HG03175 (cell line): ENCODE data around the gene DCPS.

Experiments
- ATAC-seq: cut with Tn5 transposase; IDR thresholded peaks from one replicate; pipeline ENCODE4 v1.9.1; 2021; ENCODE audit warnings: mild to moderate bottlenecking, moderate library complexity; ENCODE audit not compliant: unreplicated experiment

Gene DCPS

GRCh38 chr11:126327281-126328000 is 23.6 kb downstream of the DCPS start:
- ATAC-seq, result no peak

DNA sequence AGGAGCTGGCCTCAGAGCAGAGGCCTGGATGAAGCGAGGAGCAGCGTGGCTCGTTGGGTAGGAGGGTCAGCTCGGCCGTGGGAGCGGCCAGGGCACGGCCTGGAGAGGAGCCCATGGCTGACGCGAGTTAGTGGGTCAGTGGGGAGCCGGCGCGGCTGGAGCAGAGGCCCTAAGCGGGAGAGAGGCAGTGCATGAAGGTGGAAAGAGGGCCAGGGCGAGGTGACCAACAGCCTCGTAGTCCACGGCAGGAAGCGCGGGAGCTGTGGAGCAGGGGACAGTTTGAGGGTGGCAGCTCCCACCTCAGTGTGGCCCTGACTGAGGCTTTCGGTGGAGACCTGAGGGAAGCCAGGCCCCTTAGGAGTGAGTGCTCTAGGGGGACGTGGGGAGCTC is 24.1 kb downstream of the DCPS start:
- no peak for ATAC-seq

- ATAC-seq, result no peak
These were observed 24.6 kb downstream of the DCPS start for GRCh38 chr11:126328444-126328843.

DNA sequence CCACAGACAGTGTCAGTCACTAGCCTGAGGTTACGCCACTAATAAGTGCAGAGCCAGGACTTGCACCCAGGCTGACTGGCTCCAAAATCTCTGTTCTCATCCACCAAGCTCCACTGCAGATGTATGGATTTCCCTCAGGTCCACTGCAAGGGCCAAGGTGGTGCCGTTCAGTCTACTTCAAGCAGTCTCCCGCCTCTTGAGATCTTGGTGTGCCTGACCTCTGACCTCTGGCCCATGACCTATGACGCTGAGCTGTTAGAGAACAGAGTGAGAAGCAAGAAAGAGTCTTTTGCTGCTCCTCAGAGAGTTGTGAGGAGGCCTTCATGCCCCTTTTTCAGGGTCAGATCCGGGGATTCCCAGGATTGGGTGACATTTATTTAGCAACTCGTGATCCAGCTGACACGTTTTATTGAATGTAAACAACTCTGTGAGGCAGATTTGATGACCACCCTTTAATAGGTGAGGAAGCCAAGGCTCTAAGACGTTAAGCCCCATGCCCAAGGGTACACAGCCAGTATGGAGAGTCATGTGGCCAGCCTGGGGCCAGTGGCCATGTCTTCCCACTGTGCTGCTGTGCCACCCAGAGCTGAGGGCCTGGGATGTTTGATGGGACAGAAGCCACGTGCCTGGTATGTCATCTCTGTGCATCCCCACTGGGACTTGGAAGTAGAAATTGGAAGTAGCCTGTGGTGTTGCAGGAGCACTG is 25.2 kb downstream of the DCPS start:
- no peak for ATAC-seq

DNA sequence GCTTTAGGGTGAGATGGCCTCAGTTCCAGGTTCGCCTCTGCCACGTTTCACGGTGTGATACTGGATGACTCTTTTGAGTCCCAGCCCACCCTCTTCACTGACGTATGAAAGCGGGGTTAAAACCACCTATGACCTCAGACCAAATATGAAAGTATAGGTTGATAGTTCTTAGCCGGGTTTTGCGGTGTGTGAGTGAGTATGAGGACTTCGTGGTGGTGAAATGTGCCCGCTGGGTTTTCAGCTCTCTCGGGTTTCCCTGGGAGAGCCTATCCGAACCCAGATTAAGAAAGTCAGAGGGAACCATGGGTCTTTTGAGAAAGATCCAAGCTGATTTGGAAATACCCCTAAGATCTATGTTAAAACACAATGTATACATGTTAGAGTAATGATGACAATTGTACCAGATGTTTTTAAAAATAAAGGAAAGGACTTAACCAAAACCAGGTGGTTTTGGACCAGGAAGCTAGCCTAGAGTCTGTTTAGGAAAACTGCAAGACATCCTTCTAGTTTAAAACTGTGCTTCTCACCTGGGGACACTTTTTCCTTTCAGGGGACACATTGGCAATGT is 25.9 kb downstream of the DCPS start:
- ATAC-seq, result no peak

GRCh38 chr11:126331286-126331685 is 27.4 kb downstream of the DCPS start:
- ATAC-seq, result no peak

- ATAC-seq, result no peak
These were observed 28.4 kb downstream of the DCPS start for GRCh38 chr11:126332221-126332711.

GRCh38 chr11:126333142-126333541 is 29.3 kb downstream of the DCPS start:
- ATAC-seq, result no peak

DNA sequence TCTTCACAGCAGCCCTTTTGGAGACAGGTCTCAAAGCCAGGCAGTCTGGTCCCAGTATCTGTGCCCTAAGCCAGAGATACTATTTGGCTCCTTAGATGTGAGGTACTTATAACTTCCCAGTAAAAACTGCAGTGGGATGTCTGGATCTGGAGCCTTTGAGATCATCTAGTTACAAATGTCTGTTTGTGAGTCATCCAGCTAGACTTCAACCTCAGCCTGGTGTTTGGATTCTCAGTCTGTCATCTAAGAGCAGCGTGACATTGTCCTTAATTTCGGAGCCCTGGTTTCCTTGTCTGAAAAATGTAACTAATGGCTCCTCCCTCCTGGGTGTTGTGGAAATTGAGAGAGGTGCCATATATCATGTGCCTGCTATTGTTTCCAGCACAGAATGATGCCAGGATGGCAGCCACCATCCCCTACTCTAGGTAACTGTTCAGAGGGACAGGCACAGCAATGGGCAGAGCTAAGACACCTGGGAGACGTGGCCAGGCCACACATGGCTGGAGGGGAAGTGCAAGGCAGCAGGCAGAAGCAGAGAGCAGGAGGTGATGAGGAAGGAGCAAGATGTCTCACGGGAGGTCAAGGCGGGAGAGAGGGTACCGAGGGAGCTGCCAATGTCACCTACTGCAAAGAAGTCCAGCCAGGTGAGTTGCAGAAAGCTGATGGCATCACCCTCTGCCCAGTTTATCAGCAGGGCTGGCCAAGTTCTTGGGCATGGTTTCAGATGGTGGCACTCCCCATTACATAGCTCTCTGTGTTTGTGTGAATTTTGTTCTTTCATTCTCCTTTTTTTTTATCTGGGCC is 31.0 kb downstream of the DCPS start:
- no peak for ATAC-seq

- no peak for ATAC-seq
These were observed 31.6 kb downstream of the DCPS start for GRCh38 chr11:126335463-126335760.

GRCh38 chr11:126336138-126336541 is 32.3 kb downstream of the DCPS start:
- no peak for ATAC-seq

GRCh38 chr11:126336671-126337101 is 32.8 kb downstream of the DCPS start:
- ATAC-seq, result no peak

DNA sequence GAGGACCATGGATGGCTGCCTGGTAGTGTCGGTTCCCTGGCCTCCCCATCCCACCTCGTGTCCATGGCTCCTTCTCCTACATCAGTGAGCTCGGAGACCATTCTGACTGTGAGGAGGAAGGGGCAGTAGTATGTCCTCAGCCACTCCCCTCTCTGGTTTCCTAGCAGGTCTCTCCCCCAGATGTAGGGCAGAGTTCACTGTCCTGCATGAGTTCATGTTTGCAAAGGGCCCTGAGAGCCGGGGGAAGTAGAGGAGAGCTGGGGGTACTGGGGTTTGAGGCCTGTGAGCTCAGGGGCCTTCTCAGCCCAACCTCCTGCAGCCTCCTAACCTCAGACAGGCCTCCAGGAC is 33.2 kb downstream of the DCPS start:
- ATAC-seq, result no peak

- no peak for ATAC-seq
These were observed 33.8 kb downstream of the DCPS start for GRCh38 chr11:126337474-126338241.

DNA sequence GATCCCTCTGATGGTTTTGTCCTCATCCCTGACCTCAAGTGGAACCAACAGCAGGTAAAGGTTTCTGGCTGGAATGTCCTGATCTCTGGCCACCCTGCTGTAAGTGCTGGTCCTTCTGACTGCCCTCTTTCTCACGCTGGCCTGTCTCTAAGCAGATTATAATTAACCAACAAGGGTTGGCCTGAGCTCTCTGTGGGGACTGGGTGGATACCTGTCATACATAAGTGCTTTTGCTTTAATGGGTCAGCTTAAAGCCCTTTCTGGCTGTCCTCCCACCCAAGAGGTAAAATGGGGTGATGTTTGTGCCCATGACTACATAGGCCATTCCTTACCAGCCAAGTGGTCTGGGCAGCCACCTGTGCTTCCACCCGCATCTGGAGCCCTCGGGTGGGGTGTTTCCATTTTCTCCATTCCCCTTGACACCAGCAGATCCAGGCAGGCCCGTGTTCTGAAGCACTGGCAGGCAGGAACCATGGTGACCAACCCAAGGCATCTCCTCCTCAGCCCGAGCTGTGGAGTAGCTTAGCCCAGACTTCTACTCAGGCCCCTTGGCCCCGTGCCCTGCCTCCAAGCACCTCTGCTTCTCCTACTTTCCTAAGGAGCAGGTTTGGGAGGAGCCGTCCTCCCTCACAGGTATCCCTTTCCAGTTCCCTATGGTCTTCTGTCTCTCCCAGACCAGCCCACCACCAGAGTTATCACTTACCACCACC is 34.6 kb downstream of the DCPS start:
- no peak for ATAC-seq

DNA sequence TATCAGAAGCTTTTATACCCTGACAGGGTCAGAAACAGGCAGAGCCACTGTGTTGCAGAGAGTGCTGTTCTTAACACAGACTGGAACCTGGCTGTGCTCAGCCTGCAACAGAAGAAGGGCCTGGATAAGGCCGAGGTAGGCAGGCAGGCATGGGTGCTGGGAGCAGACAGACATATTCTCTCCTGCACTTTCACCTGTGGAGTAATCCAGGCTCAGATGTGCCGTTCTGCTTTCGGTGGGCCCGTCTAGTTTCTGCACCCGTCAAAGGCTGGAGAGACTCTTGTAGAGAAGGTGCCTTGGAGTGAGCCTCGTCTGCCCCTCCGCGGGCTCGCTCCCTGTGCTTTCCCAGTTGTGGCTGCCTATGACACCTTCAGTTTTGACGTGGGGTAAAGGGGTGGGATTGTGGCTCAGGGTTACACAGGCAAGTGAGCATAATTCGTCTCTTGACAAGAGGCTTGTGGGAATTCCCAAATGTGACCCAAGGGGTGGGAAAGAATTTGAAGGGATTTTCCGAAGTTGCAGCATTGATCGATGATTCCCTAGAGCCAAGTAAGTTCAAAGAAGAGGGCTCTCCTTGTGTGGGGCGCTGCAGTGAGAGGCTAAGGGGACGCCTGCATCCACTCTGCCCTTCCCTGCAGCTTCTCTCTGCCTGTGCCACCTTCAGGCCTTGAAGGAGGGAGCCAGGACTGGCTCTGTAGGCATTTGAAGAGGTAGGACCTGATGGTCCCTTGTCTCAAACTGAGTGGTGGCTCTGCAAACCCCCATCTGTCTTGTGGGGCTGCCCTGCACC is 35.4 kb downstream of the DCPS start:
- no peak for ATAC-seq

DNA sequence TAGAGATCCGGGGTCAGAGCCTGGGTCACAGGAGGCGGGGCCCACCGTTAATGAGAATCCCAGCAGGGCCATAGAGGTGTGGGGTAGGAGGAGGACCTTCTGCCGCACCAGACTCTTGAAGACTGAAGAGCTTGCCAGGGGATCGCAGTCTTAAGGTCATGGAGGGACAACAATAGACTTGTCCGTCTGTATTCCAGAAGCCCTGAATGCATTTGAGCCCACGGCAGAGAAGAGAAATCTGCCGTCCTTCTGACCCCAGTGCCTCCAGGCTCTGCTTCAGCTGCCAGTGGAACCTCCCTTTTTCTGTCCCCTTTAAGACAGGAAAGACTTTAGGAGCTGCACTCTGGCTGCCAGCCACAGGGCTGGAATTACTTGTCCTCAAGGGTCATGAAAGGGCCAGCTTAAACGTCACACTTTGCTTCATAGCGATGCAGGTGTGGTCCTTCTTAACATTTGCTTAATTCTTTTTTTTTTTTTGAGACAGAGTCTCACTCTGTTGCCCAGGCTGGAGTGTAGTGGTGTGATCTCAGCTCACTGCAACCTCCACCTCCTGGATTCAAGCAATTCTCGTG is 36.1 kb downstream of the DCPS start:
- no peak for ATAC-seq

DNA sequence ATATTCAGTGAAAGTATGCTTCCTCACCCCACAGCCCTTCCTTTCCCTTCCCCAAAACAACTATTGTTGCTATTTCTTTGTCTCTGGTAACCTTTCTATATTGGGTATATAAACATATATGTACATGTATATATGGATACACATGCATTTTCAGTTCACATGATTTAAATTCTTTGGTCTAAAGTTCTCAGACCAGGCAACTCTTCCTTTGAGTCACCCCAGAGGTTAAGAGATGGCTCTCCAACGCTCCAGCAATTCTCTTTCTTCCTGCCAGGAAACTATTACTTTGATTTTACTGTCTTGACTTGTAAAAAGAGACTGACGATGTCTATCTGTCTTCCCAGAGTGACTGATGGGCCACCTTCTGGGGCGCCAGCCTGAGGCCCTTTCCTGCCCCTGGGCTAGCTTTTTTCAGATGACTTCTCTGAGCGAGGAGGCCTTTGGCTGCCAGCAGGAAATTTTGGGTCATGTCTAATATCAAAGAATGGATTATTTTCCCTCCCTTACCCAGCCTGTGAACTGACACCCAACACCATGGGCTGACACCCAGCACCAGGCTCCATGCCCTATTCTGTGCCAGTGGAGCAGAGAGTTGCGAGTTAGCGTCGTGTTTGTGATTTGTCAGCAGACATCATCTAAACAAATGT is 37.2 kb downstream of the DCPS start:
- ATAC-seq, result no peak

DNA sequence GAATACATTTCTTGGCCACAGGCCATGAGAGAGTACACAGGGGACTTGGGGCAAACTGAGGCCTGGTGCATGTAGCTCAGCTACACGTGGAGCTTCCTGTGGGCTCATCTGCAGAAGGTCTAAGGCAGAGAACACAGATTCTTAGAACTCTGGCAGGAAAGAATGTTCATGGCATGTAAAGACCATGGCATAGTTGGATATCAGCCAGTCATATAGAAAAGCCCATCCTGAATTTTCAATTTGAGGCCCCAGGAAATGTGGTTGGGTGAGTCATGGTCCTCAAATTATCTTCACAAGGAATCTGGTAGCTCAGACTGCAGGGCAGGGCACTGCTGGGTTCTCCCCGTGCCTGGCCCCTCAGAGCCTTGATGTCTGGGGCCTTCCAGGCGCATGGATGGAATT is 37.9 kb downstream of the DCPS start:
- no peak for ATAC-seq
